GM18498 (cell line): ENCODE results near the gene FGFR2.
A peak's percentile ranks its signal among the peaks of the same experiment; 100 is the strongest.

Source experiments
- ATAC-seq: cut with Tn5 transposase; IDR thresholded peaks from one replicate; pipeline ENCODE4 v1.9.1; 2021; ENCODE audit warnings: mild to moderate bottlenecking, moderate library complexity; ENCODE audit not compliant: unreplicated experiment

FGFR2 gene

GRCh38 chr10:121459622-121460453, 138.4 kb downstream of the FGFR2 start:
- ATAC-seq, result no peak

- no peak for ATAC-seq
Measured at GRCh38 chr10:121459279-121459621, 139.0 kb downstream of the FGFR2 start.

GRCh38 chr10:121457729-121458128, 140.5 kb downstream of the FGFR2 start:
- ATAC-seq, result no peak

GRCh38 chr10:121455377-121455776, 142.9 kb downstream of the FGFR2 start:
- no peak for ATAC-seq

- ATAC-seq, result no peak
Measured at GRCh38 chr10:121454781-121455180, 143.5 kb downstream of the FGFR2 start.

GRCh38 chr10:121453160-121453559, 145.1 kb downstream of the FGFR2 start:
- no peak for ATAC-seq

- ATAC-seq, result no peak
Measured at GRCh38 chr10:121452581-121452980, 145.7 kb downstream of the FGFR2 start.

- ATAC-seq, result no peak
Measured at GRCh38 chr10:121450247-121450646, 148.0 kb downstream of the FGFR2 start.

GRCh38 chr10:121449482-121449924, 148.7 kb downstream of the FGFR2 start:
- ATAC-seq, result peak; percentile 35

GRCh38 chr10:121448766-121449421, 149.3 kb downstream of the FGFR2 start:
- ATAC-seq, result peak; percentile 93

GRCh38 chr10:121444520-121445165, 153.6 kb downstream of the FGFR2 start:
- ATAC-seq, result no peak

- no peak for ATAC-seq
Measured at GRCh38 chr10:121442086-121442935, 155.9 kb downstream of the FGFR2 start.

GRCh38 chr10:121440461-121440860, 157.8 kb downstream of the FGFR2 start:
- no peak for ATAC-seq

- no peak for ATAC-seq
Measured at GRCh38 chr10:121438333-121438732, 159.9 kb downstream of the FGFR2 start.

GRCh38 chr10:121437596-121437995, 160.6 kb downstream of the FGFR2 start:
- ATAC-seq, result no peak

GRCh38 chr10:121436630-121437341, 161.5 kb downstream of the FGFR2 start:
- ATAC-seq, result no peak

- no peak for ATAC-seq
Measured at GRCh38 chr10:121436281-121436629, 162.0 kb downstream of the FGFR2 start.

GRCh38 chr10:121435099-121435875, 163.0 kb downstream of the FGFR2 start:
- ATAC-seq, result no peak

- no peak for ATAC-seq
Measured at GRCh38 chr10:121433965-121434364, 164.3 kb downstream of the FGFR2 start.

GRCh38 chr10:121428867-121429266, 169.4 kb downstream of the FGFR2 start:
- no peak for ATAC-seq
